OCI-M1 (cell line): ENCODE measurements around the gene FAM221A.
"Not testable (repeated sequence)": the region's sequence is repeated elsewhere in the genome, so short reads cannot be mapped to it uniquely, and the experiment has no call there.

Experiments used
- DNase-seq: peaks from one replicate; lab custom pipeline; 2025; lab: John Stamatoyannopoulos, UW

The FAM221A gene

GRCh38 chr7:23679898-23680413 is at the start of gene FAM221A:
Gene FAM221A (plus strand): TSS chr7:23680199. CDS start chr7:23680219, 20 bp downstream.
- DNase-seq: peak; percentile 74

DNA sequence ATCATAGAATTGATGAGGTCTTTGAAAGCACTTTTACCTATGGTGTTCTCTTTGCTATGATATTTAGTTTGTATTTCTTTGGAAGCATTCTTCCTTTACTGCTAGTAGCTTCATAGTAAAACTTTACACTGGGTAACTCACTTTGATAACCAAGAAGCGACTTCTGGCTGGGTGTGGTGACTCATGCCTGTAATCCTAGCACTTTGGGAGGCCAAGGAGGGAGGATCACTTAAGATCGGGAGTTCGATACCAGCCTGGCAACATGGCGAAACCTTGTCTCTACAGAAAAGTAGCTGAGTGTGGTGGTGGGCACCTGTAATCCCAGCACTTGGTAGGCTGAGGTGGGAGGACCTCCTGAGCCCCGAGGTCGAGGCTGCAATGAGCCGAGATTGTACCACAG is 46.6 kb upstream of the FAM221A start:
- DNase-seq: no peak

- DNase-seq: no peak
These were observed 34.2 kb upstream of the FAM221A start for GRCh38 chr7:23645822-23646221.

GRCh38 chr7:23653942-23654341 is 26.1 kb upstream of the FAM221A start:
- DNase-seq: no peak

- peak; percentile 48 for DNase-seq
These were observed 25.5 kb upstream of the FAM221A start for GRCh38 chr7:23654508-23654907.

DNA sequence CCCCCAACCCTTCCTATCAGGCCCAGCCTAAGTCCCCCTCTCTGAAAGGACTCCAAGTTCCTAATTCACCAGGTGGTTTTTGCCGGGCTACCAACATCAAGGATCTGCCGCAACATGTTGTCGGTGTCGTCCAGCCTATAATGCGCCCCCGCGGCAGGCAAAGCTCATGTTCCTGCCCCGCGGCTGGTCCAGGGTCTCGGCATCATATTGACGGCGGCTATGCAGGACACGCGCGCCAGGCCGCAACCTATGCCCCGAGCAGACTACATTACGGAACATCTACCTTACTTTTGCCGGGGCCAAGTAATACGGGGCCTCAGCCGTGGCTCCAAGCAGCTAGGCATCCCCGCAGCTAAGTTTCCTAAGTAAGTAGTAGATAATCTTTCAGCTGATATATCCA is 24.6 kb upstream of the FAM221A start:
- DNase-seq: no peak

GRCh38 chr7:23658831-23659427 is 21.1 kb upstream of the FAM221A start:
- no peak for DNase-seq

DNA sequence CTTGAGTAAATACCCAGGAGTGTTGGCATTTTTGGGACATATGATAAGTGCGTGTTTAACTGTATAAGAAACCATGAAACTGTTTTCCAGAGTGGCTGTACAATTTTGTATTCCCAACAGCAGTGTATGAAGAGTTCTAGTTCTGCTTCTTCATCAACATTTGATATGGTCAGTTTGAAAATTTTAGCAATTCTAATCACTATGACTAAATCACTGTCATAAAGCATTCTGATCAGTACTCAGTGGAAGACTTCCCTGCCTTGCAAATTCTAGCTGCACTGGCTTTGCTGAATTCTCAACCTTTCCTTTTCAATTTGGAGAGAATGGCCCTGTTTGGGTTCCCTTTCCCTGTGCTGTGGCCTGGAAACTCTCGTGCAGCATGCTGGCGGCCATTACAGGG is 18.6 kb upstream of the FAM221A start:
- no peak for DNase-seq

DNA sequence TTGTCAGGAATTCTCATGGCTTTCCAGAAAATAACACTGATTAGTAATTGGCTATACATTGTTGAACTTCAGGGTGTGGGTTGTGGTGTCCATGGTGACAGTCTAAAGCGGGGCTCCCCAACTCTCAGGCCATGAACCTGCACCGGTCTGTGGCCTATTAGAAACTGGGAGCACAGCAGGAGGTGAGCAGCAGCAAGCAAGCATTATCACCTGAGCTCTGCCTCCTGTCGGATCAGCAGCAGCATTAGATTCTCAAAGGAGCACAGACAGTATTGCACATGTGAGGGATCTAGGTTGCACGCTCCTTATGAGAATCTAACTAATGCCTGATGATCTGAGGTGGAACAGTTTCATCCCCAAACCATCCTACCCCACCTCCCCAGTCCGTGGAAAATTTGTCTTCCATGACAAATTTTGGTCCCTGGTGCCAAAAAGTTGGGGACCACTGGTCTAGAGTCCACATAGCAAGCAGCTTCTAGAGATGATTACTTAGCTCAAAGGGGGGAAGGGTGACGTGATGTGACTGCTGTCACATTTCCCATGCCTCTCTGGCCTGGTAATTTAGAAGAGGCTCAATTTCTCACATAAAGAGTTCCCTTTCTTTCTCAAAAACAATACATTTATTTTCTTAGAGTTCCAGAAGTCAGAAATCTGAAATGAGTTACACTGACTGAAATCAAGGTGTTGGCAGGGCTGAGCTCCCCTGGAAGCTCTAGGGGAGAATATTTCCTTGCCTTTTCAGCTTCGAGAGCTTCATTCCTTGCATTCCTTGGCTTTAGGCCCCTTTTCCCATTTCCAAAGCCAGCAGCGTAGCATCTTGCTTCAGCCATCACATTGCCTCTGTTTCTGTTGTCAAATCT is 17.6 kb upstream of the FAM221A start:
- DNase-seq: no peak

DNA sequence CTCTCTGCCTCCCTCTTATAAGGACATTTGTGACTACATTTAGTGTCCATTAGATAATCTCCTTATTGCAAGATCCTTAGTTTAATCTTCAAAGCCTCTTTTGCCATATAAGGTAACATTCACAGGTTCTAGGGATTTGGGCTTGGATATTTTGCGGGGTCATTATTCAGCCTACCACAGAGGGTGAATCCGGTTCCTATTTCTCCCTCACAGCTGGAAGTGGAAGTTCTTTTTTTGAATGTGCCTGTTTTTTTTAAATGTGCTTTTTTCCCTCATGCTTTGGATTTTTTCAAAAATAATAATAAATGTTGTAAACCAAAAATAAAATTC is 17.1 kb upstream of the FAM221A start:
- DNase-seq: no peak

- DNase-seq: peak; percentile 7
These were observed 15.9 kb upstream of the FAM221A start for GRCh38 chr7:23664122-23664521.

GRCh38 chr7:23672033-23672432 is 8.0 kb upstream of the FAM221A start:
- no peak for DNase-seq

- peak; percentile 28 for DNase-seq
These were observed 711 bp downstream of the FAM221A start for GRCh38 chr7:23680414-23681405.

DNA sequence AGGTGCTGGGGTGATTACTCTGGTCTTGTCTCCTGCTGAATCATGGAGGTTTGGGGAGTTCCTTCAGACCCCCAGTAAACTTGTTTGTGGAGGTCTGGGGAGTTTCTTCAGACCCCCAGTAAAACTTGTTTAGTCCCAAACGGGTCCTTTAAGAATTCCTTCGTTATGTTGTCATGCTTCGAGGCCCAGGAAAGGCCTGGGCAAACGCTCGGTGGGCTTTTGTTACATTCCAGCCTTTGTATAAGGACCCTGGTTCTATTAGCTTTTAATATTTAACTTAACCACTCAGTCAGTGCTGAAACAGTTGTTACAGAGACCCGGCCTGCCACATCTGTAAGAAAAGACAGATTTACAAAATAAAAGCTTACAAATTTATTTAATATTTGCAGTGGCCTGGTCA is 4.0 kb downstream of the FAM221A start:
- not testable (repeated sequence) for DNase-seq

DNA sequence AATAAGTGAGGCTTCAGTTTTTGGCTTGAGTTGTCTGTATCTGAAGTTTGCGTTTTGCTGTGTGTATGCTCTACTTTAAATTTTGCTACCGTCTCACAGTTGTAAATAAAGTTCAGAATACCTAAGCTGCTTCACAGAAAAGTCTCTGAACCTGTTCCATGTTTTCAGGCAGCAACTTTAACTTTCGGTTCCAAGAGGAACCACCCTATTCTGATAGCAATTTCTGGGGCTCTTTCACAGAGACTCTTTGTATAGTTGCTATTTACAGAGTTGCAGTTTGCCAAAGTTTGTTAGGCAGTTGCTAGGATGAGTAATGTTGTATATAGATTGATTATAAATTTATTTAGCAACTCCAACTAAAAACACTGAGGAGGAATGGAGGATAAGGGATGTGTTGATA is 5.7 kb downstream of the FAM221A start:
- peak; percentile 46 for DNase-seq

- DNase-seq: no peak
These were observed 7.0 kb downstream of the FAM221A start for GRCh38 chr7:23687011-23687410.

DNA sequence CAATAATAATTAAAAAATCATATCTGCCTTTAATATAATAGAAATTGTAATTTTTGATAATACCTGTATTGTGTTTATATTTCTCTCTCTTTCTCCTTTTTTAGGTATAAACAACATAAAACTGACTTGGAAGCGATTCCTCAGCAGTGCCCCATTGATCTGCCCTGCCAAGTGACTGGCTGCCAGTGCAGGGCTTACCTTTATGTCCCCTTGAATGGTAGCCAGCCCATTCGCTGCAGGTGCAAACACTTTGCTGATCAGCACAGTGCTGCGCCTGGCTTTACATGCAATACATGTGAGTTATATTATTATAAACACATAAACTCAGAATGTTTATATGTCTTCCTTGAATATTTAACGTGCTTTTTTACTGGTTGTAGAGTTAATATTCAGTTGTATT is 9.2 kb downstream of the FAM221A start:
- no peak for DNase-seq

DNA sequence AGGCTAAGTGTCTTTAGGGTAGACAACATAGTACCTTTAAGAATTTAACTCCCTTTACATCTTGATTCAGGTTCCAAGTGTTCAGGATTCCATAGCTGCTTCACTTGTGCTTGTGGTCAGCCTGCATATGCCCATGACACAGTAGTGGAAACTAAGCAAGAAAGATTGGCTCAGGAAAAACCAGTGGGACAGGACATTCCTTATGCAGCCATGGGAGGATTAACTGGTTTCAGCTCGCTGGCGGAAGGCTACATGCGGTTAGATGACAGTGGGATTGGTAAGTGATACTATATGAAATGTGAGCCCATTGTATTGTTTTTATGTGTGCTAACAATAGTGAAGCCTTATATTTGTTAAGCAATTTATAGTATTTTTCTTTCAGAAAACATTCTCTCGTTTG is 11.3 kb downstream of the FAM221A start:
- no peak for DNase-seq

DNA sequence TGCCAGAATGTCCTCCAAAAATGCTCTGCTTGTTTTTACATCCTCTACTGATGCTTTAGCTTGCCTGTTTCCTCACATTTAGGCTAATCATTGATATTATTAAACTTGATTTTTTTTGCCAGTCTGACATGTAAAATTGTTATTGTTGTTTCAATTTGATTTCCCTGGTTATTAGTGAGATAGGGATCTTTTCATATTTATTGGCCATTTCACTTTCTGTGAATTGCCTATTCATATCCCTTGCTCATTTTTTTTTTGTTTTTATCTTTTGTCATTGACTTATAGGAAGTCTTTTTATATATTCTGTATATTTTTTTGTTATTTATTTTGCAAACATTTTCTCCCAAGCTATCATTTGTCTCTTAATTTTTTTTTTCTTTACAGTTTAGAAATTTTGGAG is 13.2 kb downstream of the FAM221A start:
- DNase-seq: no peak

DNA sequence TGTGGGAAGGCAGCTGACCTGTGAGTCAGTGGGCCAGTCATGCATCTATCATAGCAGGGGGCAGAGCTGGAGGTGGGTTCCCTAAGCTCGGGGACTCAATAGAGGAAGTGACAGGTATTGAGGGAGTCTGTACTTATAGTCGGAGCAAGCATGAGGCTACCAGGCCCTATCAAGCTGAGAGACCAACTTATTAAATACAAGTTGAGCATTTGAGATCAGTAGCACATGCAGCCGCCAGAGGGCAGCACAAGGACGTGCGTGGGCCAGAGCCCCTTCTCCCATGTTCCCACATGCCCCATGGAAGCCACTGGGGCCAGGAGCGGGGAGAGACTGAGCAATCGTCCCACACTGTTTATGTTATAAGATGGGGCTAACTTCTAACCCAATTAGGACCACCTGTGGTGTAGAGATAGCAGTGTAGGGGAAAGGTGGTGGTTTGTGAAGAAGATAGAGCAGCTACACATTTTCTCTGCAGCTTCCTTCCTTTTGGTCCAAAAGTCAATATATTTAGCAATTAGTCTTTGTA is 17.0 kb downstream of the FAM221A start:
- DNase-seq: peak; percentile 77

DNA sequence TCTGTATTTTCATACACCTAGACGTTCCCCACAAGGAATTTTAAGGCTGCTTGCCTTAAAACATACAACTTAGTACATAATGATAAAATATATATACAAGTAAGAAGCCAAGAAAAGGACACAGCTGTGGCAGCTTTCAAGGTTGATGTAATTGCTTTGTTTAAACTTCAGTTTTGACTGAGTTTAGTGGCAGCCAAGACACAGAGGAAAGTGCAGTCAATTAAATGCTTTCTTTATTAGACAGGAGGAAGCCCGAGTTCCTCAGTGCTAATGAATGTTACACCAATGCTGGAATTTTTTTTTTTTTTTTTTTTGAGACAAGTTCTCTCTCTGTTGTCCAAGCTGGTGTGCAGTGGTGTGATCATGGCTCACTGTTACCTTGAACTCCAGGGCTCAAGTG is 18.8 kb downstream of the FAM221A start:
- no peak for DNase-seq

- DNase-seq: no peak
These were observed 20.0 kb downstream of the FAM221A start for GRCh38 chr7:23700046-23700445.
